Fibroblast of peridontal ligament (primary cell): ENCODE results near the gene FITM1.

ENCODE experiments used
- DNase-seq: peaks from one replicate; pipeline ENCODE4 v3.0.0-alpha.2; 2010; ENCODE audit errors: extremely low read depth

The FITM1 gene

DNA sequence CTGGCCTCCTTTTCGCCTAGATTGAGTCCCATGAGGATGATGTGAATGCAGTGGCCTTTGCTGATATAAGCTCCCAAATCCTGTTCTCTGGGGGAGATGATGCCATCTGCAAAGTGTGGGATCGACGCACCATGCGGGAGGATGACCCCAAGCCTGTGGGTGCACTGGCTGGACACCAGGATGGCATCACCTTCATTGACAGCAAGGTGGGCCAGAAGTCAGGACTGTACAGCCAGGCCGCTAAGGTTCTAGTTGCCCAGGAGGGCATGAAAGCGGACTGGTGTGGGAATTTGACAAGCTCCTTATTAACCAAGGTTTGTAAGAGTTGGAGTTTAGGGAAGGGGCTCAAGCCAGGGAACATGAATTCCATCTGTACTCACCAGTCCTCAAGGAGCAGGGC is 10.8 kb upstream of the FITM1 start:
- no peak for DNase-seq

- no peak for DNase-seq
Observed at GRCh38 chr14:24121210-24121609, 9.2 kb upstream of the FITM1 start.

DNA sequence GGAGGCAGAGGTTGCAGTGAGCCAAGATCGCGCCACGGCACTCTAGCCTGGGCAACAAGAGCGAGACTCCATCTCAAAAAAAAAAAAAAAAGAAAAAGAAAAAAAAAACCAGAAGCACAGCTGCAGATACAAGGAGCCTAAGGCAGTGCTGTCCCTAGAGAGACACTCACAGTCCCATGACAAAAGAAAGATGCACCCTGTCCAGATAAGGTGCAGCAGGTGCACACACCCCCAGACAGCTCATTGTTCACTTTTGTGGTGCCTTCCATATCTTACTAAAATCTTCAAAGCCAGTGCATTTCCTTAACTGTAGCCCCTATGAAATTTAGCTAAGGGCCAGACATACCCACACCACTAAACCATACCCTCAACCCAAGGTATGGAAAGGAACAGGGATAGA is 8.0 kb upstream of the FITM1 start:
- no peak for DNase-seq

GRCh38 chr14:24122898-24123297 is 7.6 kb upstream of the FITM1 start:
- no peak for DNase-seq

DNA sequence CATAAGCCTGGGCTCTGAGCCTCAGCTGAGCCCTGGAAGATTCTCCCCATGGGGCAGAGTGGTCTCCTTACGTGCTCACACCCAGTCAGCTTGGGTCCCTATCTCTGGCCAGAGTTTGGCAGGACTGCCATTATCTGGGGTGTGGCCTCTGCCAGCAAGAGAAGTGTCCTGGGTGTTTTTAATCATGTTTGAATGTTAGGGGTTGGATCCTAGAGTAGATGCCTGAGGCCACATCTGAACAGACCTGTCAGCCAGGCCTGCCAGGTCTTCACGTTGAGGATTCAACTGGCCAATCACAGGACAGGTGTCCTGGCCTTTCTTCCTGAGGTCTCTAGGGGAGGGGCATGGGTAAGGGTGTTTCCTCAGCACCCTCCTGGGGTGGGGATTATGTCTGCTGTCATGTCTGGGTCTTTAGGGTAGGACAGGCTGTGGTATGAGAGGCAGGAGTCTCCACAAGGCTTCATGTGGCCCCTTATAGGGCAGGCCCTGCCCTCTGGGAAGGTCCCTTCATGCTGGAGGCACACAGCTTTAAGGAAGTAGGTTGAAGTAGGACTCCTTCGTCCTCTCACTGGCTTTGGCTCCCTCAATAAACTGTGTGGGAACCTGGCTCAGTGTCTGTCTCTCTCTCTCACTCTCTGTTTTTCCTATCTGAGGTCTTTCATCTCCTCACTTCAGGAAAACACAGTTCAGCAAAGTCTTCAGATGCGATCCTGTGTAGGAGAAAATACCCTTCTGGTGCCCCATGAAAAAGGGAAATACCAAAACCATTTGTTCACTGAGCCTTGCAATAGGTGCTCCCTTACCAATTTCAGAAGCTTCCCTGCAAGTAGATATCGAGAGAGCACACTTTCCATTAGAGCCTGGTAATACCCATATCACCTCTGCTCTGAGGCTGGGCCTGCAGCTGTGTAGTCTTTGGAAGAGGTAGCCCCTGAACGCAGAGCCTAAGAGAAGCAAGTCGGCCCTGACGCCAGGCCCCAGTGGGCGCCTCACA is 6.7 kb upstream of the FITM1 start:
- DNase-seq = no peak

DNA sequence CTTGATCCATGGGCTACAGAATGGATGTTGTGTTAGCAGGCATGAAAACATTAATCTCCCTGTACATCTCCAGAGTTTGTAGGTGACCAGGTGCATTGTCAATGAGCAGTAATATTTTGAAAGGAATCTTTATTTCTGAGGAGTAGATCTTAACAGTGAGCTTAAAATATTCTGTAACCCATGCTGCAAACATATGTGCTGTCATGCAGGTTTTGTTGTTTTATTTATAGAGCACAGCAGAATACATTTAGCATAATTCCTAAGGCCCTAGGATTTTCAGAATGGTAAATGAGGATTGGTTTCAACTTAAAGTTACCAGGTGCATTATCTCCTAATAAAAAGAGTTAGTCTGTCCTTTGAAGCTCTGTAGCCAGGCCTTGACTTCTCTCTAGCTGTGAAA is 3.5 kb upstream of the FITM1 start:
- no peak for DNase-seq

DNA sequence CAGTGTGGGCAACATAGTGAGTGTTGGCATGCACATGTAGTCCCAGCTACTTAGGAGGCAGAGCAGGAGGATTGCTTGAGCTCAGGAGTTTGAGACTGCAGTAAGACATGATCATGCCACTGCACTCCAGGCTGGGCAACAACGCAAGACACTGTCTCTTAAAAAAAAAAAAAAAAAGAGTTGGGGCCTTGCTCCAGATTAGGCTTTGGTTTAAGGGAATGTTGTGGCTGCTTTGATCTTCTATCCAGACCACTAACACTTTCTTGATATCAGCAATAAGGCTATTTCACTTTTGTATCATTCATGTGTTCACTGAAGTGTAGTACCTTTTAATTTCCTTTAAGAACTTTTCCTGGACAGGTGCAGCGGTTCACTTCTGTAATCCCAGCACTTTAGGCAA is 2.8 kb upstream of the FITM1 start:
- no peak for DNase-seq

- DNase-seq = no peak
Observed at GRCh38 chr14:24129410-24129998, 955 bp upstream of the FITM1 start.

DNA sequence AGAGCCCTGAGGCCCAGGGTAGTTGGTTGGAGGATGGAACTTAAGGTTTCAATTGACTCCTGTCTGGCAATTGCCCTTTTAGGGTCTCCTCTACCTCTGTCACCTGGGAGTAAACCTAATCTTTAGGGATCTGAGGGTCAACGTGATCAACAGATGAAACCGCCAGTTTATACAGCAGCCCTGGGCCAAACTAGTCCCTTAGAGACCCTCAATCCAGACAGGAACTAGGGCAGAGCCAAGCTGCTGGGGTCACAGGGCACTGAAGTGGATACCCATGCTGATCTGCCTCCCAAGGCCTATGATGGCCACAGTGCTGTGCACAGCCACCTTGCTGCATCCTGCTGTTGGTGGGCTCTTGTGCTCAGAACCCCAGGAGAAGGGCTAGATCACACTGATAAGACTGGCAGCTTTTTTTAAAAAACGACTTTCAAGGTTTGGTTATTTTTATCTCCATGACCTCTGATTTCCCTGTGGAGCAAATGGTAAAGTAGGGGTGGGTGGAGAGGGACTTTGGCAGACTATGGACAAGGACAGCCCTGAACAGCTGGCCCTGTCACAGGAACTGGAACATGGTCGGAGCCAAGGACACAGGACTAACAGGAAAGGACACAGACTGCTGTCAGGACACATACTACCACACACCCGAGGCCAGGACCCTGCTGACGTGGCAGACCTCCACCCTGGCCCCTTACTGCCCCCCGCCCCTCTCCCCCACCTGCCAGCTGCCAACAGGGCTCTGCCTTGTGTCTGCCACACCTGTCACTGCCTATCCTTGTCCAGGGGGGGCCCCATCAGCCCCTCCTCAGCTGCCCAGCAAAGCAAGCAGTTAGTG is 474 bp downstream of the FITM1 start:
- no peak for DNase-seq

GRCh38 chr14:24131549-24131966 is 1.1 kb downstream of the FITM1 start:
- DNase-seq = no peak

- no peak for DNase-seq
Observed at GRCh38 chr14:24132061-24132685, 1.7 kb downstream of the FITM1 start.

- no peak for DNase-seq
Observed at GRCh38 chr14:24132976-24133375, 2.5 kb downstream of the FITM1 start.

GRCh38 chr14:24133735-24134134 is 3.3 kb downstream of the FITM1 start:
- DNase-seq = no peak

DNA sequence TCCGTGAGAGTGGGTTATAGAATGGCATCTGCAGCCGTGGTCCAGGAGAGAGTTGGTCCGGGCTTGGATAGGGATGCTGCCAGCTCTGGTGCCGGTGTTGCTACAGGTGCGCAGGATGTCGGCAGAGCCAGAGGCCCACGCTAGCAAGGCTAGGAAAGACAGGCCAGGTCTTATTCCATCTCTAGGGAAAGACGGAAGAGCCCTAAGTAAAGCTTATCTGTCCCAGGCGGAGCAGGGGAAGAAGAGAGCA is 5.0 kb downstream of the FITM1 start:
- no peak for DNase-seq

GRCh38 chr14:24135834-24136683 is 5.6 kb downstream of the FITM1 start, which contains the start of gene PSME1:
Gene PSME1, plus strand, starts transcription at chr14:24136194. Its CDS starts 69 bp downstream, at chr14:24136263.
- DNase-seq = peak; percentile 75

GRCh38 chr14:24136684-24137528 is 6.4 kb downstream of the FITM1 start:
- no peak for DNase-seq

- DNase-seq = no peak
Observed at GRCh38 chr14:24137529-24138395, 7.3 kb downstream of the FITM1 start.

DNA sequence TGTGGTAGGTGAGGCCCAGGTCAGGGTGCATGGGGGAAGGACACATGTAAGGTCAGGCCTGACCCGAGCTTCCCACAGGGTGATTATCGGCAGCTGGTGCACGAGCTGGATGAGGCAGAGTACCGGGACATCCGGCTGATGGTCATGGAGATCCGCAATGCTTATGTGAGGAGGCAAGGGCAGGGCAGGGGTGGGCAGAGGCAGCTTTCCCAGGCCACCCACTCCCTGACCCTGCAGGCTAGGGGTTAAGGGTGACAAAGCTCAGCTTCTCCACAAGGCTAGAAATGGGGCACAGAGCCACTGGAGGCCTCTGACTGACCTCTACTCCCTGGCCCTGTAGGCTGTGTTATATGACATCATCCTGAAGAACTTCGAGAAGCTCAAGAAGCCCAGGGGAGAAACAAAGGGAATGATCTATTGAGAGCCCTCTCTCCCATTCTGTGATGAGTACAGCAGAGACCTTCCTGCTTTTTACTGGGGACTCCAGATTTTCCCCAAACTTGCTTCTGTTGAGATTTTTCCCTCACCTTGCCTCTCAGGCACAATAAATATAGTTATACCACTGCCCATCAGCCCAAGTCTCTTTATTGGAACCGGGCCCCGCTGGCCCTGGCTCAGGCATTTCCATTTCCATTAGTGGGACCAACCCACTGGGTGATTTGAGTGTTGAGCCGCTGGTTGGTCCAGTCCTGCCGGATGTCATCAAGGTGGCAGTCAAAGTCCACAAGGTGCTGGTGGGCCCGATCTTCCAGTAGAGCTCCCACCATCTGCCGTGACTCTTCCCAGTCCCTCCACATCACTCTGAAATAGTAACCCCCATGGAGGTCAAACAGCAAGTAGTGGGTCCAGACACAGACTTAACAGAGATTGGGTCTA is 8.2 kb downstream of the FITM1 start:
- DNase-seq = no peak
